Immature natural killer cell (primary cell): Measurements from ENCODE around the gene PELI2. TPM values are rescaled to one million over a fixed set of nuclear protein-coding genes. Genes with fewer than 3 reads are reported as not detected.
A peak's percentile ranks its signal among the peaks of the same experiment; 100 is the strongest.

Experiments
- DNase-seq, 3 donors: peaks; one replicate each; pipeline ENCODE4 v3.0.0; 2022; ENCODE audit warnings: mixed read lengths in 1 of 3
- H3K27ac Mint-ChIP-seq, 6 donors: one replicate each; pipeline ENCODE4 v1.8.0; 2020; ENCODE audit warnings: mixed read lengths in 6 of 6, mild to moderate bottlenecking in 5 of 6, inconsistent platforms in 4 of 6, moderate library complexity in 3 of 6
- H3K27me3 Mint-ChIP-seq, 3 donors: one replicate each; pipeline ENCODE4 v1.8.0; 2020 to 2021; ENCODE audit warnings: low read depth in 3 of 3, mild to moderate bottlenecking in 3 of 3, mixed read lengths in 3 of 3, moderate library complexity in 3 of 3, inconsistent platforms in 1 of 3
- H3K36me3 Mint-ChIP-seq, 3 donors: one replicate each; pipeline ENCODE4 v1.8.0; 2020; ENCODE audit warnings: mixed read lengths in 3 of 3, inconsistent platforms in 2 of 3, mild to moderate bottlenecking in 2 of 3
- H3K4me1 Mint-ChIP-seq, 2 donors: one replicate each; pipeline ENCODE4 v1.8.0; 2020; ENCODE audit warnings: inconsistent platforms in 2 of 2, mild to moderate bottlenecking in 2 of 2, mixed read lengths in 2 of 2, moderate library complexity in 1 of 2
- H3K4me3 Mint-ChIP-seq, 5 donors: one replicate each; pipeline ENCODE4 v1.8.0; 2020; ENCODE audit warnings: mild to moderate bottlenecking in 5 of 5, mixed read lengths in 5 of 5, inconsistent platforms in 3 of 5, moderate library complexity in 3 of 5
- H3K9me3 Mint-ChIP-seq, 6 donors: one replicate each; pipeline ENCODE4 v1.8.0; 2020; ENCODE audit warnings: mild to moderate bottlenecking in 6 of 6, mixed read lengths in 6 of 6, inconsistent platforms in 4 of 6, moderate library complexity in 3 of 6
- polyA plus RNA-seq, 3 donors: library from polyadenylated mRNA; unstranded; fragments of 300-500 nt; fragmentation: Illumina TruSeq; gene quantifications; one replicate each; pipeline ENCODE4 v1.2.3, GENCODE V29; 2021

Gene PELI2
- polyA plus RNA-seq, 3 donors from 2014 or later, result 2.6 to 3.7 (median 2.7) TPM

- Mint-ChIP-seq H3K27ac (no peak overlapping the region), H3K4me3 (no peak overlapping the region), H3K27me3 (no peaks in the 10 kb centered on the region), H3K4me1 (no peaks in the 10 kb centered on the region), H3K36me3 (peaks cover 0 to 11% (median 3%) of the 10 kb centered on the region in 3 donors), H3K9me3 (no peaks in the 10 kb centered on the region)
- DNase-seq, result no peak
Measured at GRCh38 chr14:56304456-56304855, 186.2 kb downstream of the PELI2 start.

GRCh38 chr14:56309198-56309597 is 191.0 kb downstream of the PELI2 start:
- peaks cover 0 to 14% (median 0%) of the 10 kb centered on the region in 3 donors for H3K36me3 Mint-ChIP-seq
- H3K4me3 Mint-ChIP-seq, result no peak overlapping the region
- no peaks in the 10 kb centered on the region for H3K4me1 Mint-ChIP-seq
- no peak for DNase-seq
- no peaks in the 10 kb centered on the region for H3K9me3 Mint-ChIP-seq
- H3K27ac Mint-ChIP-seq, result no peak overlapping the region
- no peaks in the 10 kb centered on the region for H3K27me3 Mint-ChIP-seq

GRCh38 chr14:56310643-56311042 is 192.4 kb downstream of the PELI2 start:
- Mint-ChIP-seq H3K4me3 (no peak overlapping the region), H3K4me1 (no peaks in the 10 kb centered on the region), H3K27me3 (no peaks in the 10 kb centered on the region), H3K27ac (no peak overlapping the region), H3K9me3 (no peaks in the 10 kb centered on the region), H3K36me3 (peaks cover 0 to 14% (median 4%) of the 10 kb centered on the region in 3 donors)
- DNase-seq, result no peak

GRCh38 chr14:56313789-56314188 is 195.6 kb downstream of the PELI2 start:
- Mint-ChIP-seq H3K9me3 (no peaks in the 10 kb centered on the region), H3K4me3 (no peak overlapping the region), H3K36me3 (peaks cover 0 to 10% (median 4%) of the 10 kb centered on the region in 3 donors), H3K27ac (no peak overlapping the region), H3K4me1 (no peaks in the 10 kb centered on the region), H3K27me3 (no peaks in the 10 kb centered on the region)
- no peak for DNase-seq

- Mint-ChIP-seq H3K4me1 (no peaks in the 10 kb centered on the region), H3K27me3 (no peaks in the 10 kb centered on the region), H3K36me3 (peaks cover 0 to 7% (median 3%) of the 10 kb centered on the region in 3 donors), H3K9me3 (no peaks in the 10 kb centered on the region), H3K4me3 (no peak overlapping the region), H3K27ac (no peak overlapping the region)
- no peak for DNase-seq
Measured at GRCh38 chr14:56318393-56319115, 200.3 kb downstream of the PELI2 start.

GRCh38 chr14:56321861-56322260 is 203.7 kb downstream of the PELI2 start:
- H3K27ac Mint-ChIP-seq, result no peak overlapping the region
- H3K4me1 Mint-ChIP-seq, result no peaks in the 10 kb centered on the region
- H3K4me3 Mint-ChIP-seq, result no peak overlapping the region
- DNase-seq, result no peak
- no peaks in the 10 kb centered on the region for H3K27me3 Mint-ChIP-seq
- H3K9me3 Mint-ChIP-seq, result no peaks in the 10 kb centered on the region
- H3K36me3 Mint-ChIP-seq, result peaks cover 2 to 11% (median 3%) of the 10 kb centered on the region in 3 donors

GRCh38 chr14:56322531-56322930 is 204.3 kb downstream of the PELI2 start:
- no peaks in the 10 kb centered on the region for H3K4me1 Mint-ChIP-seq
- peak overlapping the region in 1 of 5 donors; percentile 2 for H3K4me3 Mint-ChIP-seq
- H3K9me3 Mint-ChIP-seq, result no peaks in the 10 kb centered on the region
- no peak overlapping the region for H3K27ac Mint-ChIP-seq
- H3K36me3 Mint-ChIP-seq, result peaks cover 3 to 12% (median 4%) of the 10 kb centered on the region in 3 donors
- no peaks in the 10 kb centered on the region for H3K27me3 Mint-ChIP-seq
- DNase-seq, result no peak

GRCh38 chr14:56324454-56324853 is 206.2 kb downstream of the PELI2 start:
- no peaks in the 10 kb centered on the region for H3K4me1 Mint-ChIP-seq
- no peak overlapping the region for H3K4me3 Mint-ChIP-seq
- H3K36me3 Mint-ChIP-seq, result peaks cover 3 to 9% (median 4%) of the 10 kb centered on the region in 3 donors
- DNase-seq, result no peak
- no peak overlapping the region for H3K27ac Mint-ChIP-seq
- H3K27me3 Mint-ChIP-seq, result no peaks in the 10 kb centered on the region
- no peaks in the 10 kb centered on the region for H3K9me3 Mint-ChIP-seq

GRCh38 chr14:56324856-56325699 is 206.9 kb downstream of the PELI2 start:
- Mint-ChIP-seq H3K27me3 (no peaks in the 10 kb centered on the region), H3K9me3 (no peaks in the 10 kb centered on the region), H3K4me3 (no peak overlapping the region), H3K4me1 (no peaks in the 10 kb centered on the region), H3K36me3 (peaks cover 3 to 9% (median 4%) of the 10 kb centered on the region in 3 donors), H3K27ac (no peak overlapping the region)
- DNase-seq, result no peak

GRCh38 chr14:56328021-56328420 is 209.8 kb downstream of the PELI2 start:
- H3K27me3 Mint-ChIP-seq, result no peaks in the 10 kb centered on the region
- no peaks in the 10 kb centered on the region for H3K9me3 Mint-ChIP-seq
- no peak for DNase-seq
- H3K4me1 Mint-ChIP-seq, result no peaks in the 10 kb centered on the region
- H3K36me3 Mint-ChIP-seq, result peaks cover 3 to 9% (median 4%) of the 10 kb centered on the region in 3 donors
- no peak overlapping the region for H3K4me3 Mint-ChIP-seq
- no peak overlapping the region for H3K27ac Mint-ChIP-seq

- H3K27me3 Mint-ChIP-seq, result no peaks in the 10 kb centered on the region
- no peak overlapping the region for H3K27ac Mint-ChIP-seq
- H3K4me3 Mint-ChIP-seq, result no peak overlapping the region
- no peaks in the 10 kb centered on the region for H3K9me3 Mint-ChIP-seq
- peaks cover 7 to 8% of the 10 kb centered on the region in 2 donors for H3K4me1 Mint-ChIP-seq
- H3K36me3 Mint-ChIP-seq, result peaks cover 0 to 3% (median 3%) of the 10 kb centered on the region in 3 donors
- no peak for DNase-seq
Measured at GRCh38 chr14:56331592-56332216, 213.5 kb downstream of the PELI2 start.

GRCh38 chr14:56333359-56334292 is 215.4 kb downstream of the PELI2 start:
- H3K4me3 Mint-ChIP-seq, result no peak overlapping the region
- no peaks in the 10 kb centered on the region for H3K9me3 Mint-ChIP-seq
- peak overlapping the region in 2 of 6 donors; percentile 2 to 46 for H3K27ac Mint-ChIP-seq
- no peaks in the 10 kb centered on the region for H3K36me3 Mint-ChIP-seq
- DNase-seq, result no peak
- H3K27me3 Mint-ChIP-seq, result peaks cover 0 to under 1% (median 0%) of the 10 kb centered on the region in 3 donors
- H3K4me1 Mint-ChIP-seq, result peaks cover 7 to 8% of the 10 kb centered on the region in 2 donors

- no peak for DNase-seq
Measured at GRCh38 chr14:56334458-56334857, 216.2 kb downstream of the PELI2 start.

More at GRCh38 chr14:56334458-56334857, 216.2 kb downstream of the PELI2 start:
- Mint-ChIP-seq H3K4me3 (no peak overlapping the region), H3K27ac (no peak overlapping the region), H3K9me3 (no peaks in the 10 kb centered on the region), H3K4me1 (peaks cover 7 to 8% of the 10 kb centered on the region in 2 donors), H3K27me3 (peaks cover 0 to 2% (median 0%) of the 10 kb centered on the region in 3 donors), H3K36me3 (no peaks in the 10 kb centered on the region)
